Fibroblast of the aortic adventitia (primary cell): ENCODE results near the gene PCK2. TPM values are rescaled to one million over a fixed set of nuclear protein-coding genes. Genes with fewer than 3 reads are reported as not detected.

ENCODE experiments used
- DNase-seq: peaks from one replicate; pipeline ENCODE4 v3.0.0-alpha.2; 2010; ENCODE audit warnings: low read depth
- H3K4me3 ChIP-seq: 2 replicates; pipeline ENCODE4 v1.5.1; 2011; ENCODE audit warnings: low read depth, mild to moderate bottlenecking, control low read depth, low read length, moderate library complexity
- total RNA-seq: library from RNA; depleted of rRNA; stranded (reverse); fragments of >200 nt; gene quantifications from 2 replicates; pipeline ENCODE4 v1.2.3, GENCODE V29; 2012; ENCODE audit warnings: low replicate concordance
- TF ChIP-seq, protein P1 (sequence below): IDR thresholded peaks from 2 replicates; pipeline ENCODE4 v1.5.1; 2011; ENCODE audit warnings: mild to moderate bottlenecking, low read length, control low read depth, inconsistent platforms; ENCODE audit not compliant: insufficient read depth

Gene PCK2
- total RNA-seq, 1 donor: 36.5 TPM

- no peak for DNase-seq
- TF ChIP-seq, protein P1, sequence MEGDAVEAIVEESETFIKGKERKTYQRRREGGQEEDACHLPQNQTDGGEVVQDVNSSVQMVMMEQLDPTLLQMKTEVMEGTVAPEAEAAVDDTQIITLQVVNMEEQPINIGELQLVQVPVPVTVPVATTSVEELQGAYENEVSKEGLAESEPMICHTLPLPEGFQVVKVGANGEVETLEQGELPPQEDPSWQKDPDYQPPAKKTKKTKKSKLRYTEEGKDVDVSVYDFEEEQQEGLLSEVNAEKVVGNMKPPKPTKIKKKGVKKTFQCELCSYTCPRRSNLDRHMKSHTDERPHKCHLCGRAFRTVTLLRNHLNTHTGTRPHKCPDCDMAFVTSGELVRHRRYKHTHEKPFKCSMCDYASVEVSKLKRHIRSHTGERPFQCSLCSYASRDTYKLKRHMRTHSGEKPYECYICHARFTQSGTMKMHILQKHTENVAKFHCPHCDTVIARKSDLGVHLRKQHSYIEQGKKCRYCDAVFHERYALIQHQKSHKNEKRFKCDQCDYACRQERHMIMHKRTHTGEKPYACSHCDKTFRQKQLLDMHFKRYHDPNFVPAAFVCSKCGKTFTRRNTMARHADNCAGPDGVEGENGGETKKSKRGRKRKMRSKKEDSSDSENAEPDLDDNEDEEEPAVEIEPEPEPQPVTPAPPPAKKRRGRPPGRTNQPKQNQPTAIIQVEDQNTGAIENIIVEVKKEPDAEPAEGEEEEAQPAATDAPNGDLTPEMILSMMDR: no peak
- no peak overlapping the region for H3K4me3 ChIP-seq
Measured at GRCh38 chr14:24150567-24150966, 56.5 kb downstream of the PCK2 start.

DNA sequence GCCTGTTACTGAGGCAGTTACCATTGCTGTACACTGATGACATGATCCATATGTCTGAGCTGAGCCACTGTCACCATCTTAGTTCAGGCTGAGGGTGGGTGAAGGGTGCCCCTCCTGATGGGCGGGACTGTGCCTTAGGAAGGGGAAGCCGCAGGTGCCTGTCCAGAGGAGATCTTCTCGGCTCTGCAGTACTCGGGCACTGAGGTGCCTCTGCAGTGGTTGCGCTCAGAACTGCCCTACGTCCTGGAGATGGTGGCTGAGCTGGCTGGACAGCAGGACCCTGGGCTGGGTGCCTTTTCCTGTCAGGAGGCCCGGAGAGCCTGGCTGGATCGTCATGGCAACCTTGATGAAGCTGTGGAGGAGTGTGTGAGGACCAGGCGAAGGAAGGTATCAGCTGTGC lies 56.9 kb downstream of the PCK2 start:
- no peak for DNase-seq
- H3K4me3 ChIP-seq: no peak overlapping the region
- TF ChIP-seq, protein P1: no peak

- TF ChIP-seq, protein P1: no peak
Measured at GRCh38 chr14:24151404-24152080, 57.4 kb downstream of the PCK2 start.

More at GRCh38 chr14:24151404-24152080, 57.4 kb downstream of the PCK2 start:
- no peak overlapping the region for H3K4me3 ChIP-seq
- no peak for DNase-seq

Other genes starting within 250 kb of the PCK2 start
- 21.4 and 58.4 TPM in 2 replicates for gene DHRS4, start 140.5 kb upstream of the PCK2 start, total RNA-seq
- gene DHRS4L2, start 105.4 kb upstream of the PCK2 start, total RNA-seq: 5.5 and 8.3 TPM in 2 replicates
- gene CARMIL3, start 42.3 kb upstream of the PCK2 start, total RNA-seq: not detected in 2 replicates
- not detected in 2 replicates for gene CPNE6, start 22.7 kb upstream of the PCK2 start, total RNA-seq
- gene DCAF11, start 20.5 kb downstream of the PCK2 start, total RNA-seq: 44.6 and 85.3 TPM in 2 replicates
- 0.90 and 4.1 TPM in 2 replicates for gene NRL, start 20.6 kb downstream of the PCK2 start, total RNA-seq
- 0.18 TPM in 1 of 2 replicates, not detected in the other for gene FITM1, start 36.3 kb downstream of the PCK2 start, total RNA-seq
- gene PSME1, start 41.9 kb downstream of the PCK2 start, total RNA-seq: 84.8 and 117 TPM in 2 replicates
- gene EMC9, start 47.3 kb downstream of the PCK2 start, total RNA-seq: 3.8 and 11.9 TPM in 2 replicates
- gene PSME2, start 52.3 kb downstream of the PCK2 start, total RNA-seq: 33.4 and 78.3 TPM in 2 replicates
- 51.1 and 165 TPM in 2 replicates for gene RNF31, start 53.2 kb downstream of the PCK2 start, total RNA-seq
- gene IRF9, start 67.0 kb downstream of the PCK2 start, total RNA-seq: 43.8 and 63.1 TPM in 2 replicates
- gene REC8, start 77.8 kb downstream of the PCK2 start, total RNA-seq: 1.9 and 4.2 TPM in 2 replicates
- gene IPO4, start 94.5 kb downstream of the PCK2 start, total RNA-seq: 44.0 and 52.0 TPM in 2 replicates
- gene TM9SF1, start 101.1 kb downstream of the PCK2 start, total RNA-seq: 50.9 and 73.9 TPM in 2 replicates
- gene TSSK4, start 111.4 kb downstream of the PCK2 start, total RNA-seq: 0.27 TPM in 1 of 2 replicates, not detected in the other
- gene CHMP4A, start 119.2 kb downstream of the PCK2 start, total RNA-seq: 70.7 and 159 TPM in 2 replicates
- gene MDP1, start 121.8 kb downstream of the PCK2 start, total RNA-seq: 11.8 and 23.2 TPM in 2 replicates
- gene NEDD8, start 138.1 kb downstream of the PCK2 start, total RNA-seq: 38.8 and 136 TPM in 2 replicates
- gene GMPR2, start 138.6 kb downstream of the PCK2 start, total RNA-seq: 53.6 and 207 TPM in 2 replicates
- gene TINF2, start 148.3 kb downstream of the PCK2 start, total RNA-seq: 53.0 and 60.5 TPM in 2 replicates
- 0.36 and 6.1 TPM in 2 replicates for gene TGM1, start 168.9 kb downstream of the PCK2 start, total RNA-seq
- 21.2 and 26.7 TPM in 2 replicates for gene RABGGTA, start 177.3 kb downstream of the PCK2 start, total RNA-seq
- 8.7 and 20.7 TPM in 2 replicates for gene DHRS1, start 205.5 kb downstream of the PCK2 start, total RNA-seq
- gene NOP9, start 205.5 kb downstream of the PCK2 start, total RNA-seq: 16.4 and 19.6 TPM in 2 replicates
- gene CIDEB, start 213.7 kb downstream of the PCK2 start, total RNA-seq: 1.9 and 4.2 TPM in 2 replicates
- 3.5 and 18.6 TPM in 2 replicates for gene LTB4R2, start 215.8 kb downstream of the PCK2 start, total RNA-seq
- 0.98 and 1.5 TPM in 2 replicates for gene LTB4R, start 217.2 kb downstream of the PCK2 start, total RNA-seq
- 1.2 and 6.3 TPM in 2 replicates for gene ADCY4, start 240.8 kb downstream of the PCK2 start, total RNA-seq
- 0.99 and 3.0 TPM in 2 replicates for gene RIPK3, start 245.7 kb downstream of the PCK2 start, total RNA-seq